ENCODE results near the gene IQSEC1. TPM values are rescaled to one million over a fixed set of nuclear protein-coding genes. Genes with fewer than 3 reads are reported as not detected.

Gene IQSEC1
- total RNA-seq, 4 donors from 2014 or later, result 24.0 to 43.0 (median 31.8) TPM

GRCh38 chr3:13079051-13079450, 5.8 kb upstream of the IQSEC1 start:
- Histone ChIP-seq H3K4me3 (no peak overlapping the region), H3K4me1 (peaks cover 0 to 5% (median 0%) of the 10 kb centered on the region in 4 donors), H3K36me3 (no peaks in the 10 kb centered on the region), H3K27ac (no peak overlapping the region), H3K9me3 (no peaks in the 10 kb centered on the region), H3K27me3 (peaks cover 22% of the 10 kb centered on the region)
- no peak for DNase-seq
- 50 to 76% methylated on average over 2 to 5 of the region's 7 CpGs for WGBS, 2 donors (ENCODE audit: low coverage in 1 of 2)
- TF ChIP-seq, protein P1, sequence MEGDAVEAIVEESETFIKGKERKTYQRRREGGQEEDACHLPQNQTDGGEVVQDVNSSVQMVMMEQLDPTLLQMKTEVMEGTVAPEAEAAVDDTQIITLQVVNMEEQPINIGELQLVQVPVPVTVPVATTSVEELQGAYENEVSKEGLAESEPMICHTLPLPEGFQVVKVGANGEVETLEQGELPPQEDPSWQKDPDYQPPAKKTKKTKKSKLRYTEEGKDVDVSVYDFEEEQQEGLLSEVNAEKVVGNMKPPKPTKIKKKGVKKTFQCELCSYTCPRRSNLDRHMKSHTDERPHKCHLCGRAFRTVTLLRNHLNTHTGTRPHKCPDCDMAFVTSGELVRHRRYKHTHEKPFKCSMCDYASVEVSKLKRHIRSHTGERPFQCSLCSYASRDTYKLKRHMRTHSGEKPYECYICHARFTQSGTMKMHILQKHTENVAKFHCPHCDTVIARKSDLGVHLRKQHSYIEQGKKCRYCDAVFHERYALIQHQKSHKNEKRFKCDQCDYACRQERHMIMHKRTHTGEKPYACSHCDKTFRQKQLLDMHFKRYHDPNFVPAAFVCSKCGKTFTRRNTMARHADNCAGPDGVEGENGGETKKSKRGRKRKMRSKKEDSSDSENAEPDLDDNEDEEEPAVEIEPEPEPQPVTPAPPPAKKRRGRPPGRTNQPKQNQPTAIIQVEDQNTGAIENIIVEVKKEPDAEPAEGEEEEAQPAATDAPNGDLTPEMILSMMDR (IDR thresholded peaks at IDR 0.05), result no peak
- no peak for TF ChIP-seq POLR2A (IDR thresholded peaks at IDR 0.05)
- TF ChIP-seq POLR2AphosphoS5 (IDR thresholded peaks at IDR 0.05), result no peak
- no peak for TF ChIP-seq EP300 (IDR thresholded peaks at IDR 0.05; ENCODE audit: low read depth)
- in situ Hi-C loops (cut with MboI; ENCODE audit: low pct_ligation_motif_present in 1 of 4, low pct_unique_long_range_greater_than_20kb in 1 of 4, low sequenced_read_pairs in 3 of 4) (loop anchor here in 3 of 4 donors (25.0 kb wide), 2 partner anchors 383 to 558 kb away; no protein-coding TSS in a partner anchor), intact Hi-C loops (cut with DNase I; ENCODE audit: low total_unique reads) (no loop called here)

GRCh38 chr3:13078163-13078905, 5.1 kb upstream of the IQSEC1 start:
- Histone ChIP-seq H3K4me3 (no peak overlapping the region), H3K9me3 (no peaks in the 10 kb centered on the region), H3K27ac (no peak overlapping the region), H3K36me3 (no peaks in the 10 kb centered on the region), H3K27me3 (peaks cover 29% of the 10 kb centered on the region), H3K4me1 (peaks cover 0 to 8% (median 5%) of the 10 kb centered on the region in 4 donors)
- 60% methylated on average over 4 to 12 of the region's 12 CpGs for WGBS, 2 donors (ENCODE audit: low coverage in 1 of 2)
- DNase-seq, result no peak
- intact Hi-C loops (cut with DNase I; ENCODE audit: low total_unique reads) (no loop called here), in situ Hi-C loops (cut with MboI; ENCODE audit: low pct_ligation_motif_present in 1 of 4, low pct_unique_long_range_greater_than_20kb in 1 of 4, low sequenced_read_pairs in 3 of 4) (loop anchor here in 3 of 4 donors (25.0 kb wide), 2 partner anchors 384 to 559 kb away; no protein-coding TSS in a partner anchor)
- TF ChIP-seq EP300 (IDR thresholded peaks at IDR 0.05; ENCODE audit: low read depth), result no peak
- TF ChIP-seq POLR2A (IDR thresholded peaks at IDR 0.05), result no peak
- TF ChIP-seq, protein P1 (IDR thresholded peaks at IDR 0.05), result no peak
- TF ChIP-seq POLR2AphosphoS5 (IDR thresholded peaks at IDR 0.05), result no peak

GRCh38 chr3:13077431-13078162, 4.4 kb upstream of the IQSEC1 start:
- DNase-seq, result no peak
- H3K36me3 ChIP-seq, result no peaks in the 10 kb centered on the region
- peaks cover 37% of the 10 kb centered on the region for H3K27me3 ChIP-seq
- no peaks in the 10 kb centered on the region for H3K9me3 ChIP-seq
- intact Hi-C loops (cut with DNase I; ENCODE audit: low total_unique reads) (no loop called here), in situ Hi-C loops (cut with MboI; ENCODE audit: low pct_ligation_motif_present in 1 of 4, low pct_unique_long_range_greater_than_20kb in 1 of 4, low sequenced_read_pairs in 3 of 4) (loop anchor here in 3 of 4 donors (25.0 kb wide), 2 partner anchors 385 to 560 kb away; no protein-coding TSS in a partner anchor)
- TF ChIP-seq POLR2AphosphoS5 (IDR thresholded peaks at IDR 0.05) (no peak), POLR2A (IDR thresholded peaks at IDR 0.05) (no peak), EP300 (IDR thresholded peaks at IDR 0.05; ENCODE audit: low read depth) (no peak)
- TF ChIP-seq, protein P1 (IDR thresholded peaks at IDR 0.05), result no peak
- H3K4me1 ChIP-seq, result peaks cover 3 to 15% (median 7%) of the 10 kb centered on the region in 4 donors
- H3K4me3 ChIP-seq, result no peak overlapping the region
- H3K27ac ChIP-seq, result no peak overlapping the region
- 29 to 39% methylated on average over 2 to 21 of the region's 21 CpGs for WGBS, 2 donors (ENCODE audit: low coverage in 1 of 2)

- in situ Hi-C loops (cut with MboI; ENCODE audit: low pct_ligation_motif_present in 1 of 4, low pct_unique_long_range_greater_than_20kb in 1 of 4, low sequenced_read_pairs in 3 of 4) (loop anchor here in 3 of 4 donors (25.0 kb wide), 2 partner anchors 386 to 561 kb away; no protein-coding TSS in a partner anchor), intact Hi-C loops (cut with DNase I; ENCODE audit: low total_unique reads) (no loop called here)
- DNase-seq, result no peak
- Histone ChIP-seq H3K9me3 (no peaks in the 10 kb centered on the region), H3K27me3 (peaks cover 44% of the 10 kb centered on the region), H3K4me1 (peaks cover 3 to 15% (median 7%) of the 10 kb centered on the region in 4 donors), H3K4me3 (no peak overlapping the region), H3K36me3 (no peaks in the 10 kb centered on the region), H3K27ac (no peak overlapping the region)
- TF ChIP-seq POLR2A (IDR thresholded peaks at IDR 0.05) (no peak), EP300 (IDR thresholded peaks at IDR 0.05; ENCODE audit: low read depth) (no peak), POLR2AphosphoS5 (IDR thresholded peaks at IDR 0.05) (no peak)
- TF ChIP-seq, protein P1 (IDR thresholded peaks at IDR 0.05), result no peak
- WGBS, 2 donors (ENCODE audit: low coverage in 1 of 2), result 59 to 64% methylated on average over 5 to 9 of the region's 9 CpGs
These were observed 2.9 kb upstream of the IQSEC1 start for GRCh38 chr3:13075986-13076654.

Measured in transverse colon (tissue), 4 donors.